Fibroblast of lung (primary cell): ENCODE data around the gene PRDM16. TPM values are rescaled to one million over a fixed set of nuclear protein-coding genes. Genes with fewer than 3 reads are reported as not detected.

Experiments used
- DNase-seq, 2 donors: peaks; one replicate each; pipeline versions ENCODE4 v3.0.0 to v3.0.0-alpha.2; 2010; ENCODE audit warnings: low read depth in 2 of 2
- H2AFZ ChIP-seq: 2 replicates; pipeline ENCODE4 v1.5.1; 2012; ENCODE audit warnings: low read length, control low read depth, inconsistent platforms
- H3K27ac ChIP-seq: 2 replicates; pipeline ENCODE4 v1.5.1; 2011; ENCODE audit warnings: low read length, control low read depth; ENCODE audit not compliant: insufficient read depth
- H3K27me3 ChIP-seq: 2 replicates; pipeline ENCODE4 v1.5.1; 2011; ENCODE audit warnings: mild to moderate bottlenecking, low read length; ENCODE audit not compliant: control insufficient read depth, insufficient read depth
- H3K36me3 ChIP-seq: 2 replicates; pipeline ENCODE4 v1.5.1; 2011; ENCODE audit warnings: low read length; ENCODE audit not compliant: control insufficient read depth, insufficient read depth
- H3K4me1 ChIP-seq: 2 replicates; pipeline ENCODE4 v1.5.1; 2011; ENCODE audit warnings: low read length; ENCODE audit not compliant: control insufficient read depth, insufficient read depth; ENCODE audit errors: extremely low read depth
- H3K4me2 ChIP-seq: 2 replicates; pipeline ENCODE4 v1.5.1; 2011; ENCODE audit warnings: low read length, control low read depth; ENCODE audit not compliant: insufficient read depth; ENCODE audit errors: extremely low read depth
- H3K4me3 ChIP-seq, 4 experiments: fragments of 200-600 bp in 1 of 4; sonication (generic) in 1 of 4; replicated peaks in 1 of 4; 2 replicates each; pipeline ENCODE4 v1.5.1; 2011 to 2016; ENCODE audit warnings: low read length in 4 of 4, low read depth in 3 of 4, mild to moderate bottlenecking in 3 of 4, control low read depth in 2 of 4, inconsistent platforms in 1 of 4, mixed read lengths in 1 of 4; ENCODE audit not compliant: insufficient read depth in 1 of 4; ENCODE audit errors: control extremely low read depth in 1 of 4
- H3K79me2 ChIP-seq: 2 replicates; pipeline ENCODE4 v1.5.1; 2012; ENCODE audit warnings: mild to moderate bottlenecking, low read length, inconsistent platforms; ENCODE audit not compliant: control insufficient read depth, insufficient read depth
- H3K9ac ChIP-seq: 2 replicates; pipeline ENCODE4 v1.5.1; 2011; ENCODE audit warnings: mild to moderate bottlenecking, low read length, control low read depth; ENCODE audit not compliant: insufficient read depth
- H3K9me3 ChIP-seq: 2 replicates; pipeline ENCODE4 v1.5.1; 2012; ENCODE audit warnings: low read depth, low read length; ENCODE audit not compliant: control insufficient read depth, insufficient read depth
- H4K20me1 ChIP-seq: 2 replicates; pipeline ENCODE4 v1.5.1; 2011; ENCODE audit warnings: low read length; ENCODE audit not compliant: control insufficient read depth, insufficient read depth; ENCODE audit errors: extremely low read depth
- EZH2 ChIP-seq: IDR thresholded peaks from 2 replicates; pipeline ENCODE4 v1.5.1; 2012; ENCODE audit warnings: low read length, control low read depth, mild to moderate bottlenecking; ENCODE audit errors: missing control alignments
- polyA plus RNA-seq, 2 donors: library from polyadenylated mRNA; depleted of rRNA in 1 of 2; stranded (reverse) in 1 of 2; unstranded in 1 of 2; fragments of >200 nt; gene quantifications; 2 replicates each; pipeline ENCODE4 v1.2.1, GENCODE V29; 2011 to 2012; ENCODE audit warnings: missing spikeins in 1 of 2
- total RNA-seq: library from RNA; depleted of rRNA; stranded (reverse); fragments of >200 nt; gene quantifications from 2 replicates; pipeline ENCODE4 v1.2.1, GENCODE V29; 2014
- TF ChIP-seq, protein P1 (sequence below), 2 donors: IDR thresholded peaks in 1 of 2; conservative IDR thresholded peaks in 1 of 2; 1 replicate in 1 of 2; 2 replicates in 1 of 2; pipeline ENCODE4 v1.5.1; 2011 to 2012; ENCODE audit warnings: low read length in 2 of 2, control low read depth in 1 of 2, inconsistent platforms in 1 of 2, low read depth in 1 of 2, mild to moderate bottlenecking in 1 of 2

Gene PRDM16
- total and polyA plus RNA-seq, 2 donors (not counting 1 experiment from before 2014, with no cell fraction given): 0.30 to 1.8 TPM

DNA sequence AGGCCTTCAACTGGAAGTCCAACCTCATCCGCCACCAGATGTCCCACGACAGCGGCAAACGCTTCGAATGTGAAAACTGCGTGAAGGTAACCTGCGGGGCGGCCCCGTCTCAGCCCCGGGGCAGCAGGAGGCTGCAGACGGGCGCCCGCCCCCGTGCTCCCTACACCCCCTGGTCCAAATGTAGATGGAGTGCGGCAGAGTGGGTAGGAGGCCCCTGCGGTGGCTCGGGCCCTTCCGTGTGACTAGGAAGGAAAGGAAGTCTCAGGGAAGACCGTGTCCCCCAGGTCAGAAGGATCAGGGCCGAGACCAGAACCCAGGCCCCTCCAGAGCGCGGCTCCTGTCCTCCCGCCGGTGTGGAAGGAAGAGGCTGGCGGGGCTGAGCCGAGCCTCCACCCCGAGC lies 335.8 kb downstream of the PRDM16 start:
- no peaks in the 10 kb centered on the region for H3K79me2 ChIP-seq
- H3K27me3 ChIP-seq: no peaks in the 10 kb centered on the region
- H3K9ac ChIP-seq: no peak overlapping the region
- no peaks in the 10 kb centered on the region for H3K9me3 ChIP-seq
- no peak overlapping the region for H3K4me3 ChIP-seq
- no peak for DNase-seq
- no peaks in the 10 kb centered on the region for H4K20me1 ChIP-seq
- TF ChIP-seq, protein P1, sequence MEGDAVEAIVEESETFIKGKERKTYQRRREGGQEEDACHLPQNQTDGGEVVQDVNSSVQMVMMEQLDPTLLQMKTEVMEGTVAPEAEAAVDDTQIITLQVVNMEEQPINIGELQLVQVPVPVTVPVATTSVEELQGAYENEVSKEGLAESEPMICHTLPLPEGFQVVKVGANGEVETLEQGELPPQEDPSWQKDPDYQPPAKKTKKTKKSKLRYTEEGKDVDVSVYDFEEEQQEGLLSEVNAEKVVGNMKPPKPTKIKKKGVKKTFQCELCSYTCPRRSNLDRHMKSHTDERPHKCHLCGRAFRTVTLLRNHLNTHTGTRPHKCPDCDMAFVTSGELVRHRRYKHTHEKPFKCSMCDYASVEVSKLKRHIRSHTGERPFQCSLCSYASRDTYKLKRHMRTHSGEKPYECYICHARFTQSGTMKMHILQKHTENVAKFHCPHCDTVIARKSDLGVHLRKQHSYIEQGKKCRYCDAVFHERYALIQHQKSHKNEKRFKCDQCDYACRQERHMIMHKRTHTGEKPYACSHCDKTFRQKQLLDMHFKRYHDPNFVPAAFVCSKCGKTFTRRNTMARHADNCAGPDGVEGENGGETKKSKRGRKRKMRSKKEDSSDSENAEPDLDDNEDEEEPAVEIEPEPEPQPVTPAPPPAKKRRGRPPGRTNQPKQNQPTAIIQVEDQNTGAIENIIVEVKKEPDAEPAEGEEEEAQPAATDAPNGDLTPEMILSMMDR (conservative IDR thresholded peaks at IDR 0.05 in 1 of 2, IDR thresholded peaks at IDR 0.05 in 1 of 2; ENCODE audit: low read depth in 1 of 2, low read length in 2 of 2): no peak
- no peak for TF ChIP-seq EZH2
- H3K36me3 ChIP-seq: no peaks in the 10 kb centered on the region
- H2AFZ ChIP-seq: no peak overlapping the region
- no peaks in the 10 kb centered on the region for H3K4me1 ChIP-seq
- no peak overlapping the region for H3K4me2 ChIP-seq
- H3K27ac ChIP-seq: no peak overlapping the region

DNA sequence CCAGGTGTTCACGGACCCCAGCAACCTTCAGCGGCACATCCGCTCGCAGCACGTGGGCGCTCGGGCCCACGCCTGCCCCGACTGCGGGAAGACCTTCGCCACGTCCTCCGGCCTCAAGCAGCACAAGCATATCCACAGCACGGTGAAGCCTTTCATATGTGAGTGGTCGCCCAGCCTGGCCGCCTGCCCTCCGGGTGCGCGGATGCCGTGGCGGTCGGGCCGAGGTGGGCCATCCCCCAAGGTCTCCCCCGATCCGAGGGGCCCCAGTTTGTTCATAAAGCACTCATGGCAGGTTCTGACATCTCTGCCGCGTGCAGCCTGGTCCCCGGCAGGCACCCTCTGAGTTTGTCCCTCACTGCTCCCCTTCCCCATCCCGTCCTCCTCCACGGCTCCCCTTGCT lies 336.5 kb downstream of the PRDM16 start:
- Histone ChIP-seq H3K27me3 (no peaks in the 10 kb centered on the region), H3K27ac (no peak overlapping the region), H3K4me2 (no peak overlapping the region), H4K20me1 (no peaks in the 10 kb centered on the region), H3K36me3 (no peaks in the 10 kb centered on the region), H3K9me3 (no peaks in the 10 kb centered on the region), H3K4me1 (no peaks in the 10 kb centered on the region), H2AFZ (no peak overlapping the region), H3K9ac (no peak overlapping the region), H3K79me2 (no peaks in the 10 kb centered on the region), H3K4me3 (no peak overlapping the region)
- no peak for DNase-seq
- no peak for TF ChIP-seq EZH2
- TF ChIP-seq, protein P1 (conservative IDR thresholded peaks at IDR 0.05 in 1 of 2, IDR thresholded peaks at IDR 0.05 in 1 of 2; ENCODE audit: low read depth in 1 of 2, low read length in 2 of 2): no peak

GRCh38 chr1:3405974-3406867 lies 337.2 kb downstream of the PRDM16 start:
- H2AFZ ChIP-seq: no peak overlapping the region
- H3K27me3 ChIP-seq: no peaks in the 10 kb centered on the region
- H3K27ac ChIP-seq: no peak overlapping the region
- no peaks in the 10 kb centered on the region for H3K36me3 ChIP-seq
- no peaks in the 10 kb centered on the region for H4K20me1 ChIP-seq
- no peaks in the 10 kb centered on the region for H3K9me3 ChIP-seq
- H3K9ac ChIP-seq: no peak overlapping the region
- no peaks in the 10 kb centered on the region for H3K4me1 ChIP-seq
- no peaks in the 10 kb centered on the region for H3K79me2 ChIP-seq
- TF ChIP-seq, protein P1 (conservative IDR thresholded peaks at IDR 0.05 in 1 of 2, IDR thresholded peaks at IDR 0.05 in 1 of 2; ENCODE audit: low read depth in 1 of 2, low read length in 2 of 2): no peak
- TF ChIP-seq EZH2: no peak
- H3K4me3 ChIP-seq: no peak overlapping the region
- DNase-seq: no peak
- H3K4me2 ChIP-seq: no peak overlapping the region
